IPS DF 6.9 (cell line): ENCODE measurements around the gene NLE1.

Source experiments
- DNase-seq: peaks from one replicate; pipeline ENCODE4 v3.0.0-alpha.2; 2013; ENCODE audit warnings: low read depth, low spot score
- H3K27ac ChIP-seq: one replicate; pipeline ENCODE4 v1.5.1; 2013; ENCODE audit warnings: low read length, control low read depth
- H3K27me3 ChIP-seq: 2 replicates; pipeline ENCODE4 v1.6.1; 2013; ENCODE audit warnings: mild to moderate bottlenecking, low read length; ENCODE audit not compliant: control insufficient read depth, insufficient read depth
- H3K36me3 ChIP-seq: 2 replicates; pipeline ENCODE4 v1.6.1; 2013; ENCODE audit warnings: low read length; ENCODE audit not compliant: control insufficient read depth, insufficient read depth
- H3K4me1 ChIP-seq: 2 replicates; pipeline ENCODE4 v1.6.1; 2013; ENCODE audit warnings: low read length; ENCODE audit not compliant: control insufficient read depth, insufficient read depth
- H3K4me3 ChIP-seq: 2 replicates; pipeline ENCODE4 v1.5.1; 2013; ENCODE audit warnings: mild to moderate bottlenecking, low read length
- H3K9me3 ChIP-seq: 2 replicates; pipeline ENCODE4 v1.6.1; 2013; ENCODE audit warnings: low read length, inconsistent platforms; ENCODE audit not compliant: control insufficient read depth, insufficient read depth
- WGBS: extraction: QIAGEN DNeasy Blood & Tissue Kit; methylation state at CpG from one replicate; pipeline ENCODE4 v1.1.7; 2013; ENCODE audit warnings: mixed read lengths, missing lambda C conversion rate; ENCODE audit not compliant: insufficient read length, insufficient coverage; 5-methylcytosine and 5-hydroxymethylcytosine counted together

Gene NLE1

DNA sequence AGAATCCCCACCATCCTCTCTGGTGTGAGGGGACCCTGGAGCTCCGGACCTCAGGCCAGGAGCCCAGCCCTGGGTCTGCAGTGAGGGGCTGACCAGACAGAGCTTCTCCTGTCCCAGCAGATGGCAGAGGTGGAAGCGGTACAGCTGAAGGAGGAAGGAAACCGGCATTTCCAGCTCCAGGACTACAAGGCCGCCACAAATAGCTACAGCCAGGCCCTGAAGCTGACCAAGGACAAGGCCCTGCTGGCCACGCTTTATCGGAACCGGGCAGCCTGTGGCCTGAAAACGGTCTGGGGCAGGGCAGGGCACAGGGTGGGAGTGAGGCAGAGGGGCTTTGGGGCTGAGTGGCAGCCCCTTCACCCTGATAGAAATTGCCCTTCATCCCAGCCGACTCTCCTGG lies 6.0 kb upstream of the NLE1 start:
- no peak for DNase-seq
- Histone ChIP-seq H3K9me3 (no peaks in the 10 kb centered on the region), H3K27ac (no peak overlapping the region), H3K4me3 (no peak overlapping the region), H3K4me1 (no peaks in the 10 kb centered on the region), H3K36me3 (no peaks in the 10 kb centered on the region), H3K27me3 (no peaks in the 10 kb centered on the region)
- no CpG with 5 or more reads among the region's 9 CpGs for WGBS

DNA sequence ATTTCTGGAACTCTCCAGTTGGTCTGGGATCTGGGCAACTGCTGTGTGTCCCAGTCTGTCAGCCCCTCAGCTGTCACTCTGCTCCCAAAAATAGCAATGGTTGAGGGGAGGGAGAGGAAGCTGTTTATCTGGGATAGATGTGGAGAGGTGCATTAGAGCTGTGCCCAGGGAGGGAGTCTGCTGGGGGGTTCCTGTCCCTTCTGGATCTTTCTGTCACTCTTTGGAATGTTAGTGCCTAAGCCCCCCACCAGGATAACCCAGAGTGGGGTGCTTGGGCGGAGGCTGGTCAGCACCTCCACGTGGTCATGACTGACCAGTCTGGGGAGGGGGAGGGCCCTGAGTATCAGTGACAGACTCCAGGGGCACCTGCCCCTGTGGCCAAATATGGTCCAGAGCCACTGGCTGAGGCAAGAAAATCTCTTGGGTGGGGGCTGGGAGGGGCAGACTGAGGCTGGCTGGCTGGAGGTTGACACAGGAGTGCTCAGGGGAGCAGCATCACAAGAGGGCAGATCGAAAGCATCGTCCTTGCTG lies 5.3 kb upstream of the NLE1 start, which contains the start of gene UNC45B:
TSS of gene UNC45B (plus strand) at position 443 of the 531 bp plus-strand sequence. CDS start 447 bp downstream, outside the sequence.
- Histone ChIP-seq H3K27me3 (no peaks in the 10 kb centered on the region), H3K27ac (no peak within 1 kb of the TSS), H3K4me3 (no peak within 1 kb of the TSS), H3K4me1 (no peaks in the 10 kb centered on the region), H3K36me3 (no peaks in the 10 kb centered on the region), H3K9me3 (no peaks in the 10 kb centered on the region)
- no CpG with 5 or more reads among the region's 4 CpGs for WGBS
- no peak for DNase-seq

DNA sequence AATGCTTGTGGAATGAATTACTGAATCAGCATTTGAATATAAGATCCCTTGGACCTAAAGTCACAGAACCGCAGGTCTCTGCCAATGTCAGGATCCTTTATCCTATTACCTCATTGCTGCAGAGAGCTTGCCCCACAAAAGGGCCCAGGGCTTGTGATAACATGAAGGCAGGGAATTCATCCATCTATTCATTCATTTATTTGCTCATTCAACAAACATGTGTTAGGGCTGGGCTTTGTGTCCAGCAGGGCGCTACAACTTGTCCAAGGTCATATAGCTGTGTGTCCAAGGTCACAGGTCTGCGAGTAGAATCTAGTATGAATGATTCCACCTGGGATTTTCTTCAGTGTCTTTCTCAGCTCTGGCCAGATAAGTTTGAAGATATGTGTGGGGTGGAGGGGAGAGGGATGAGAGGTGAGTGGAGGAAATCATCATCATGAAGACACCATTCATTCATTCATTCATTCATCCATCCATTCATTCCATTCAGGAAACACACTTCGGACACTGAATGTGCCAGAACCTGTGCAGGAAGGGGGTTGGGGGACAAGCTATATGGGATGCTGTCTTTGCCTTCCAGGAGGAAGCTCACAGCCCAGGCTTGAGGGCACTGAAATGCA lies 4.2 kb upstream of the NLE1 start:
- no peak for DNase-seq
- H3K9me3 ChIP-seq: no peaks in the 10 kb centered on the region
- H3K27ac ChIP-seq: no peak overlapping the region
- WGBS: no CpG with 5 or more reads among the region's 4 CpGs
- no peak overlapping the region for H3K4me3 ChIP-seq
- no peaks in the 10 kb centered on the region for H3K4me1 ChIP-seq
- no peaks in the 10 kb centered on the region for H3K36me3 ChIP-seq
- H3K27me3 ChIP-seq: no peaks in the 10 kb centered on the region

DNA sequence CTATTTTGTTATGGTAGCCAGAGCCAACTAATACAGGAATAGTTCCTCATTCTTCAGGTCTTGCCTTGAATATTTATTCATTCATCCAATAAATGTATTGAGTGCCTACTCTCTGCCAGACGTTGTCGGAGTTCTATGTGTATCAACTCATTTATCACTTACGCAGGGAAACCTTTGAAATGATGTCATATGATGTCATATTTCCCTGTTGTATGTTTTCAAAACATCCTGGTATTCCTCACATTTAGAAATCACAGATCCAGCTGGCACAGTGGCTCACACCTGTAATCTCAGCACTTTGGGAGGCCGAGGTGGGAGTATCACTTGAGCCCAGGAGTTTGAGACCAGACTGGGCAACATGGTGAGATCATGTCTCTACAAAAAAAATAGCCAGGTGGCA lies 2.7 kb upstream of the NLE1 start:
- no peaks in the 10 kb centered on the region for H3K27me3 ChIP-seq
- no peak overlapping the region for H3K27ac ChIP-seq
- no CpG with 5 or more reads among the region's 4 CpGs for WGBS
- H3K4me1 ChIP-seq: no peaks in the 10 kb centered on the region
- 0 out of 2 replicates have a peak, but pooled peaks cover under 1% of the 10 kb centered on the region for H3K36me3 ChIP-seq
- H3K9me3 ChIP-seq: no peaks in the 10 kb centered on the region
- no peak for DNase-seq
- H3K4me3 ChIP-seq: no peak overlapping the region

DNA sequence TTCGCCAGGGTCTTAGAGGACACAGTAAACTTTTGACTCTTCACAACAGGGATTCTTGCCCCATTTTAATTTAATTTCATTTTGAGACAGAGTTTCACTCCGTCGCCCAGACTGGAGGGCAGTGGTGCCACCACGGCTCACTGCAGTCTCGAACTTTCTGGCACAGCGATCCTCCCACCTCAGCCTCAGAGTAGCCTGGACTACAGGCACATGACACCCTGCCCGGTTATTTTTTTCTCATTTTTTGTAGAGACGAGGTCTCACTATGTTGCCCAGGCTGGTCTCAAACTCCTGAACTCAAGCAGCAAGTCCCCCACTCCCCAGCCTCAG lies 329 bp upstream of the NLE1 start:
- Histone ChIP-seq H3K27me3 (no peaks in the 10 kb centered on the region), H3K9me3 (no peaks in the 10 kb centered on the region), H3K4me1 (no peaks in the 10 kb centered on the region), H3K36me3 (peaks cover 17% of the 10 kb centered on the region; the same call in 1 of the 2 replicates), H3K4me3 (no peak overlapping the region), H3K27ac (no peak overlapping the region)
- no CpG with 5 or more reads among the region's 8 CpGs for WGBS
- DNase-seq: no peak

DNA sequence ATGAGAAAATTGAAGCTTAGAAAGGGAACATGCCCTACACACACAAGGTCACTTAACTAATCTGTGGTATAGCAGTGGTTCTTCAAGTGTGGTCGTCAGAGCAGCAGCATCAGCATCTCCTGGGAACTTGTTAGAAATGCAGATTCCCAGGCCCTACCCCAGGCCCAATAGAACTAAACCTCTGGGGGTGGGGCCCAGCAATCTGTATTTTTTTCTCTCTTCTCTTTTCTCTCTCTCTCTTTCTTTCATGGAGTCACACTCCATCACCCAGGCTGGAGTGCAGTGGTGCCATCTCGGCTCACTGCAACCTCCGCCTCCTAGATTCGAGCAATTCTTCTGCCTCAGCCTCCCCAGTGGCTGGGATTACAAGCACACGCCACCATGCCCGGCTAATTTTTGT lies 3.9 kb downstream of the NLE1 start:
- Histone ChIP-seq H3K4me3 (no peak overlapping the region), H3K4me1 (no peaks in the 10 kb centered on the region), H3K9me3 (no peaks in the 10 kb centered on the region), H3K27ac (no peak overlapping the region), H3K36me3 (peaks cover 50% of the 10 kb centered on the region), H3K27me3 (no peaks in the 10 kb centered on the region)
- DNase-seq: no peak
- WGBS: no CpG with 5 or more reads among the region's 6 CpGs

DNA sequence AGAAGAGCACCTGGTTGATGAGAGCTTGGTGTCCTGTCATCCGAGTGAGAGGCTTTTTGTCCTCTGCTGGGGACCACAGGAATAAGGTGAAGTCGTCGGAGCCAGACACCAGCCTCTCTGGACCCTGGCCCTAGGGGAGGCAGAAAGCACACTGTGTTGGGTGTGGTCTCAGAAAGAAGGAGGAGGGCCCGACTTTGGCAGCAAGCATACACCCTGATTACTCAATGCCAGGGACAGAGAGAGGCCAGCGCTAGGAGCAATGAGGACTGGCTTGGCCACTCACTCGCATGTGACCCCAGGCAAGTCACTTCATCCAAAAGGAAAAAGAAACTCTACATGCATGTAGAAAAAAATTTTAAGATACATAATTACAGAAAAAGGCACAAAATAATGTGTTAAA lies 6.8 kb downstream of the NLE1 start:
- H3K4me1 ChIP-seq: no peaks in the 10 kb centered on the region
- WGBS: no CpG with 5 or more reads among the region's 6 CpGs
- H3K27ac ChIP-seq: no peak overlapping the region
- H3K36me3 ChIP-seq: peaks cover 70% of the 10 kb centered on the region
- H3K9me3 ChIP-seq: no peaks in the 10 kb centered on the region
- no peak overlapping the region for H3K4me3 ChIP-seq
- H3K27me3 ChIP-seq: no peaks in the 10 kb centered on the region
- no peak for DNase-seq

DNA sequence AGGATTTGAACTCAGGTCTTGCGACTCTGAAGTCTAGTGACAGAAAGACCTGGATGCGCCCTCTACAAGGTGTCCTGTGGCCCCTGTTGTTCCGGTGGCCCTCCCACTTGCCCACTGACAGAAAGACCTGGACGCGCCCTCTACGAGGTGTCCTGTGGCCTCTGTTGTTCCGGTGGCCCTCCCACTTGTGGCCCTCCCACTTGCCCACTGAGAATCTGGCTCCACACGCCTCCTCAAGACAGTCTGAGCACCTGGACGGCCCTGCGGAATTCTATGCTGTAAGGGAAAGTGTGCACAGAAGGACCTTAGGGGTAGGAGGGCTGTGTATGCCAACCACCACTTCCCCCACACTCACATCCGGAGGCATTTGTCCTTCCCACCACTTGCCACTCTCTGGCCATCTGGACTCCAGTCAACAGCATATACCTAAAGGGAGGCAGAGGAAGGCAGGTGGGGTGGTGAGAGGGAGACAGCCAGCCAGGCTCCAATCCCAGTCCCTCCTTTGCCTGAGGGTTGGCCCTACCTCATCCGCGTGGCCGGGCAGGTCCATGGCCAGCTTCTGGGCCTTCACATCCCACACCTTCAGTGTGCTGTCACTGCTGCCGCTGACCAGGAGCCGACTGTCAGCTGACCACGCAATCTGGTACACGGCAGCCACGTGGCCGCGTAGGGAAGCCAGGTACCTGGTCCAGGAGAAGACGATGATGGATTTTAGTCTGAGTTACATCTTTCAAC lies 9.1 kb downstream of the NLE1 start:
- peaks cover 58% of the 10 kb centered on the region for H3K36me3 ChIP-seq
- H3K9me3 ChIP-seq: no peaks in the 10 kb centered on the region
- H3K4me1 ChIP-seq: no peaks in the 10 kb centered on the region
- no peaks in the 10 kb centered on the region for H3K27me3 ChIP-seq
- no peak overlapping the region for H3K4me3 ChIP-seq
- no peak for DNase-seq
- WGBS: no CpG with 5 or more reads among the region's 22 CpGs
- H3K27ac ChIP-seq: no peak overlapping the region

DNA sequence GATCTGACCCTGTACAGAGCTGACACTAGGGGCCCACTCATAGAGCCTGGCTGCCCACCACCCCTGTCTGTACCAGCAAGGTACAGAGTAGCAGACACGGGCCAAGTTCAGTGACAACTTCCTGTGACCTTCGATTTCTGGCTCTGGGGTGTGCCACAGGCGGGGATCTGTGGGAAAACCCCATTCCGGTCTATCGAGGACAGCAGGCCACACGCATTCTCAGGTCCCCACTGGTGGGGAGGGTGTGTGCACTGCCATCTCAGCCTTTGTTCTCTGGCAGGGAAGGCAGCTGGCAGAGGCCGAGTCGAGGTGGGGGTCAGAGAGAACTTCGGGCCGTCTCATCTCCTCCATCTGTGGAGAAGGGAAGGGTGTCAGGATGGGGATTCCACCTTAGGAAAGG lies 10.0 kb downstream of the NLE1 start:
- H3K4me1 ChIP-seq: no peaks in the 10 kb centered on the region
- H3K9me3 ChIP-seq: no peaks in the 10 kb centered on the region
- WGBS: no CpG with 5 or more reads among the region's 10 CpGs
- no peak overlapping the region for H3K27ac ChIP-seq
- no peak for DNase-seq
- H3K27me3 ChIP-seq: no peaks in the 10 kb centered on the region
- peaks cover 49% of the 10 kb centered on the region for H3K36me3 ChIP-seq
- no peak overlapping the region for H3K4me3 ChIP-seq

DNA sequence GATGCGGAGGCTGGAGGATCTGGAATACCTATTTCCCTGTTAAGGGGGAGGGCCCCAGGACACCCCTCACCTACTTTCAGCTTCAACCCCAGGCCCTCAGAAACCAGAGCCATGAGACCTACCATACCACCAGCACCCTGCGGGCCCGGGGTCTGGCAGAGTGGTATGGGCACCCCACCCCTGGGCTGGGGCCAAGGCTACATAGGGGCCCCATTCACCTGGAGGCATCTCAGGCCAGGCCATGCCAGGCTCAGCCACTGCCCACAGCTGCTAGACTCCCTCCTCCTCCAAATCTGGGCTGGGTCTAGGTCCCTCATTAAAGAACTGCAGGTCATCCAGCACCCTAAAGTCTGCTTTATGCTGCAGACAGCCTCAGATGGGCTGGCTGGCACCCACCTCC lies 11.7 kb downstream of the NLE1 start:
- H3K36me3 ChIP-seq: peaks cover 36% of the 10 kb centered on the region
- no peaks in the 10 kb centered on the region for H3K27me3 ChIP-seq
- H3K4me1 ChIP-seq: no peaks in the 10 kb centered on the region
- no peak overlapping the region for H3K27ac ChIP-seq
- H3K4me3 ChIP-seq: no peak overlapping the region
- no peak for DNase-seq
- WGBS: no CpG with 5 or more reads among the region's 3 CpGs
- no peaks in the 10 kb centered on the region for H3K9me3 ChIP-seq

DNA sequence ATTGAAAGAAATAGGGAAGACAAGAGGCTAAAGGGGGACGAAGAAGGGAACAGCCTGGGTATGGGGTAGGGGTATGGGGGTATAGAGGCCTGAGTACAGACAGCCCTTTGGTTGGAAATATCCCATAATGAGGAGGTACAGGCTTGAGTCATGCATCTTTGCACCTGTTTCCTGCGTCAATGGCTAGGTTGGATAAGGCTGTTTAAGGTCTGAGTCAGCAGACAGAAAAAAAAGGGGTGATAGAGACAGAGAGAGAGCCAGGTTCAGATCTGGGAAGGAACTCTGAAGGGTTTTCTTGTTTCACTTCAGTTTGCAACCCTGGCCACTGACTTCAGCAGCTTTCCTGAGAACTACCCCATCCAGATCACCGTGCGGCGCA lies 12.1 kb downstream of the NLE1 start:
- no peak overlapping the region for H3K27ac ChIP-seq
- no peaks in the 10 kb centered on the region for H3K27me3 ChIP-seq
- no CpG with 5 or more reads among the region's 5 CpGs for WGBS
- no peaks in the 10 kb centered on the region for H3K4me1 ChIP-seq
- no peaks in the 10 kb centered on the region for H3K9me3 ChIP-seq
- DNase-seq: no peak
- no peak overlapping the region for H3K4me3 ChIP-seq
- H3K36me3 ChIP-seq: peaks cover 32% of the 10 kb centered on the region
